ENCODE results near the gene PROKR2.

The PROKR2 gene

GRCh38 chr20:5312518-5312917, 4.2 kb downstream of the PROKR2 start:
- Histone ChIP-seq H3K27ac (no peak overlapping the region), H3K27me3 (peaks cover 32% of the 10 kb centered on the region), H3K36me3 (peaks cover 16% of the 10 kb centered on the region), H3K4me3 (ENCODE audit: low read depth in 1 of 2, low read length in 1 of 2) (no peak overlapping the region), H3K9me3 (peaks cover 6% of the 10 kb centered on the region), H3K4me1 (ENCODE audit: control insufficient read depth in 1 of 2, insufficient read depth in 1 of 2, low read depth in 1 of 2, low read length in 1 of 2) (peaks cover 7 to 32% of the 10 kb centered on the region in 2 experiments)
- no peak for TF ChIP-seq CTCF (IDR thresholded peaks at IDR 0.05)

- peaks cover 16% of the 10 kb centered on the region for H3K36me3 ChIP-seq
- H3K27me3 ChIP-seq, result peaks cover 6% of the 10 kb centered on the region
- H3K9me3 ChIP-seq, result peaks cover 6% of the 10 kb centered on the region
These were observed 6.8 kb downstream of the PROKR2 start for GRCh38 chr20:5309971-5310370.

GRCh38 chr20:5298811-5299210, 17.9 kb downstream of the PROKR2 start:
- Histone ChIP-seq H3K27ac (no peak overlapping the region), H3K27me3 (no peaks in the 10 kb centered on the region), H3K4me3 (ENCODE audit: low read depth in 1 of 2, low read length in 1 of 2) (no peak overlapping the region), H3K36me3 (peaks cover 20% of the 10 kb centered on the region), H3K9me3 (no peaks in the 10 kb centered on the region), H3K4me1 (ENCODE audit: control insufficient read depth in 1 of 2, insufficient read depth in 1 of 2, low read depth in 1 of 2, low read length in 1 of 2) (no peaks in the 10 kb centered on the region)
- no peak for TF ChIP-seq CTCF (IDR thresholded peaks at IDR 0.05)

More at GRCh38 chr20:5309971-5310370, 6.8 kb downstream of the PROKR2 start:
- peak overlapping the region; percentile 50 for H3K27ac ChIP-seq
- H3K4me1 ChIP-seq (ENCODE audit: control insufficient read depth in 1 of 2, insufficient read depth in 1 of 2, low read depth in 1 of 2, low read length in 1 of 2), result peaks cover 2 to 13% of the 10 kb centered on the region in 2 experiments
- no peak overlapping the region for H3K4me3 ChIP-seq (ENCODE audit: low read depth in 1 of 2, low read length in 1 of 2)
- no peak for TF ChIP-seq CTCF (IDR thresholded peaks at IDR 0.05)

GRCh38 chr20:5297280-5298004, 19.3 kb downstream of the PROKR2 start:
- TF ChIP-seq CTCF (IDR thresholded peaks at IDR 0.05), result no peak
- H3K27ac ChIP-seq, result no peak overlapping the region
- peaks cover 6% of the 10 kb centered on the region for H3K27me3 ChIP-seq
- H3K4me3 ChIP-seq (ENCODE audit: low read depth in 1 of 2, low read length in 1 of 2), result no peak overlapping the region
- peaks cover 10% of the 10 kb centered on the region for H3K36me3 ChIP-seq
- no peaks in the 10 kb centered on the region for H3K4me1 ChIP-seq (ENCODE audit: control insufficient read depth in 1 of 2, insufficient read depth in 1 of 2, low read depth in 1 of 2, low read length in 1 of 2)
- H3K9me3 ChIP-seq, result no peaks in the 10 kb centered on the region

GRCh38 chr20:5290596-5290995, 26.2 kb downstream of the PROKR2 start:
- no peaks in the 10 kb centered on the region for H3K9me3 ChIP-seq
- TF ChIP-seq CTCF (IDR thresholded peaks at IDR 0.05), result no peak
- H3K36me3 ChIP-seq, result no peaks in the 10 kb centered on the region
- H3K4me3 ChIP-seq (ENCODE audit: low read depth in 1 of 2, low read length in 1 of 2), result no peak overlapping the region
- H3K4me1 ChIP-seq (ENCODE audit: control insufficient read depth in 1 of 2, insufficient read depth in 1 of 2, low read depth in 1 of 2, low read length in 1 of 2), result no peaks in the 10 kb centered on the region
- H3K27me3 ChIP-seq, result peaks cover 15% of the 10 kb centered on the region
- no peak overlapping the region for H3K27ac ChIP-seq
